GM11168 (cell line): ENCODE results near the gene STRN3.
"Not testable (repeated sequence)": the region's sequence is repeated elsewhere in the genome, so short reads cannot be mapped to it uniquely, and the experiment has no call there.

Experiments used
- in situ Hi-C: fragments of 300-500 bp; cut with MboI; formaldehyde crosslinking; loops from one replicate; pipeline ENCODE4 v1.12.0; 2022; ENCODE audit warnings: low sequenced_read_pairs; ENCODE audit not compliant: unreplicated experiment

The STRN3 gene, protein sequence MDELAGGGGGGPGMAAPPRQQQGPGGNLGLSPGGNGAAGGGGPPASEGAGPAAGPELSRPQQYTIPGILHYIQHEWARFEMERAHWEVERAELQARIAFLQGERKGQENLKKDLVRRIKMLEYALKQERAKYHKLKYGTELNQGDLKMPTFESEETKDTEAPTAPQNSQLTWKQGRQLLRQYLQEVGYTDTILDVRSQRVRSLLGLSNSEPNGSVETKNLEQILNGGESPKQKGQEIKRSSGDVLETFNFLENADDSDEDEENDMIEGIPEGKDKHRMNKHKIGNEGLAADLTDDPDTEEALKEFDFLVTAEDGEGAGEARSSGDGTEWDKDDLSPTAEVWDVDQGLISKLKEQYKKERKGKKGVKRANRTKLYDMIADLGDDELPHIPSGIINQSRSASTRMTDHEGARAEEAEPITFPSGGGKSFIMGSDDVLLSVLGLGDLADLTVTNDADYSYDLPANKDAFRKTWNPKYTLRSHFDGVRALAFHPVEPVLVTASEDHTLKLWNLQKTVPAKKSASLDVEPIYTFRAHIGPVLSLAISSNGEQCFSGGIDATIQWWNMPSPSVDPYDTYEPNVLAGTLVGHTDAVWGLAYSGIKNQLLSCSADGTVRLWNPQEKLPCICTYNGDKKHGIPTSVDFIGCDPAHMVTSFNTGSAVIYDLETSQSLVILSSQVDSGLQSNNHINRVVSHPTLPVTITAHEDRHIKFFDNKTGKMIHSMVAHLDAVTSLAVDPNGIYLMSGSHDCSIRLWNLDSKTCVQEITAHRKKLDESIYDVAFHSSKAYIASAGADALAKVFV

DNA sequence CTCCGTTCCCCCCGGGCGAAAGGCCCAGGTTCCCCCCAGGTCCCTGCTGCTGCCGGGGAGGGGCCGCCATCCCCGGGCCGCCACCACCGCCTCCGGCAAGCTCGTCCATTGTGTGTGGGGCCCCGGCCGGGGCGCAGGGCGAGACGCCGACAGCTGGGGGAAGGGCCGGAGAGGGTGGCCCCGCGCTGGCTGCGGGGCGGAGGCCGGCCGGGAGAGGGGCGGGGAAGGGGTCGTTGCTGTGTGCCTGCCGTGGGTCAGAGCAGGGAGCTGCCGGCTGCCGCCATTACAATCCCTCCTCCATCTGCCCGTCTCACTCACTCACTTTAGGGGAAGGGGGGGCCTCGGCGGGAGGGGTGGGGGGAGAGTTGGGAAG lies at the start of gene STRN3:
STRN3 (minus strand) TSS at position 303 of the 373 bp plus-strand sequence; CDS start at position 109, 194 bp downstream.
- in situ Hi-C loops: no loop called here

DNA sequence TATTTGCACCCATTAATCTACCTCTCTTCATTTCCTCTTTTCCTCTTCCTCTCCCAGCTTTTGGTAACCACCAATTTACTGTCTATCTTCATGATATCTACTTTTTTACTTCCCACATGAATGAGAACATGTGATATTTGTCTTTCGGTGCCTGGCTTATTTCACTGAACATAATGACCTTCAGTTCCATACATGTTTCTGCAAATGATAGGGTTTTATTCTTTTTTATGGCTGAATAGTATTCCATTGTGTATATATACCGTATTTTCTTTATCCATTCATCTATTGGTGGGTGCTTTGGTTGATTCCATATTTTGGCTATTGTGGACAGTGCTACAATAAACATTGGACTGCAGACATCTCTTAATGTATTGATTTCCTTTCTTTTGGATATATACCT lies 49.0 kb upstream of the STRN3 start:
- in situ Hi-C loops: no loop called here

DNA sequence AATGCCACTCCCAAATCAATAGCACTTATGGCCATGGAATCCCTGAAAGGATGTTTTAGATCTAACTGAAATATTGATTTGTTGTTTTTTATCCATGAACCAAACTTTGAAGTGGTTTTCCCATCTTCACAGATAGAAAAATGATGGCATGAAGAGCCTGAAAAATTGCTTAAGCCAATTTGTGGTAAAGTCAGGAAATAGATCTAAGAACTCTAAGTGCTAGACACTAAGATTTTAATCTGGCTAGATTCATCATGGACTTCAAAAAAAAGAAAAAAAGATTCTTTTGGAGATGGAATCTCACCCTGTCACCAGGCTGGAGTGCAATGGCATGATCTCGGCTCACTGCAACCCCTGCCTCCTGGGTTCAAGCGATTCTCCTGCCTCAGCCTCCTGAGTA lies 45.0 kb upstream of the STRN3 start:
- in situ Hi-C loops: no loop called here

DNA sequence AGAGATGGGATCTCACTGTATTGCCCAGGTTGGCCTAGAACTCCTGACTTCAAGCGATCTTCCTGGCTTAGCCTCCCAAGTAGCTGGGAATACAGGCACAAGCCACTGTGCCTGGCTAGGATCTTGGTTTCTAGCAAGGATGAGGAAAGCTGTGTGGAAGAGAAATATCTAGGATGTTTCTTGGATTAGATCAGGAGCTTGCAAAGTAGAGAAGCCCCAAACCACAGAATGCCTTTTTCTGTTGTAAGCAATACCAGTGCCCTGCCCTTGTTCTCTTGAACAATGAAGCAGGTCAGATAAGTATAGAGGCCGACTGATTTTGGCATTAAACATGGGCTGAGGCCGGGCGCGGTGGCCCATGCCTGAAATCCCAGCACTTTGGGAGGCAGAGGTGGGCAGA lies 44.3 kb upstream of the STRN3 start:
- in situ Hi-C loops: no loop called here

DNA sequence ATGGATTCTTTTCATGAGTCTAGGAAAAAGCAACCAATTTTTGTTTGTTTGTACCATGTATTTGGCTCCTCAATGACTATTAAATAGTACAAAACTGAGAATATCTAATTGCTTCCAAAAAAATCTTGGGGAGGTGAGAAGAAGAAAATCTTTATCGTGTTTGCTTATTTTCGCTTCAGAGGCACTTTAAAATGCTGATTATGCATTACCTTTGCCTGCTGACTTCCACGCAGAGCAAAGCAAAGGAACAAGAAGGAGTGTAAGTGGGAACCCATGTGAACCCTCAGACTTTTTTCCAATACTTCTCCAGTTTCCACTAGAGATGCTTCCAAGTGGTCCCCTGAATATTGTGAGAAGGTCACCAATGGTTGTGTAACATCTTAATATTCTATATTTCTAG lies 43.2 kb upstream of the STRN3 start:
- in situ Hi-C loops: no loop called here

DNA sequence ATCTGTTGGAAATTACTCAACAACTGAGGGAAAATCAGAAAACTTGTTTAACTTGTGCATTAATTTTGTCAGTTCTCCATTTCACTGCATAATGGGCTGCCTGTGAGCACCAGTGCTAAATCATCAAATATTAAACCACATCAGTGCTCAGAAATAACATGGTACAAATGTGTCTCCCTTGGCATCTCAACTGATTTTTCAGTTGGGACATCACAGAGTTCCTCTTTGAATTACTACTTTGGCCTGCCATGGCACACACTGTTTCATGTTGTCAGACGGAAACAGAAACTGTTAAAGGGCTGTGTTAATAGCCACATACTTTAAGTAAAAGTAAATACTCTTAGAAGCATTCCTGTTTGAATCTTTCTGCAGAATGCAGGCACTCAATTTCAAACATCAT lies 42.1 kb upstream of the STRN3 start:
- in situ Hi-C loops: no loop called here

DNA sequence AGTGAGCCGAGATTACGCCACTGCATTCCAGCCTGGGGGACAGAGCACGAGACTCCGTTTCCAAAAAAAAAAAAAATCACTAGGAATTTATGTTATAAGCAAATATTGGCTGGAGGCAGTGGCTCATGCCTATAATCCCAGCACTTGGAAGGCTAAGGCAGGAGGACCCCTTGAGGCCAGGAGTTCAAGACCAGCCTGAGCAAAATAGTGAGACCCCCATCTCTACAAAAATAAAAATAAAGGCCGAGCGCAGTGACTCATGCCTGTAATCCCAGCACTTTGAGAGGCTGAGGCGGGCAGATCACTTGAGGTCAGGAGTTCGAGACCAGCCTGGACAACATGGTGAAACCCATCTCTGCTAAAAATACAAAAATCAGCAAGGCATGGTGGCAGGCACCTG lies 36.7 kb upstream of the STRN3 start:
- in situ Hi-C loops: not testable (repeated sequence)

DNA sequence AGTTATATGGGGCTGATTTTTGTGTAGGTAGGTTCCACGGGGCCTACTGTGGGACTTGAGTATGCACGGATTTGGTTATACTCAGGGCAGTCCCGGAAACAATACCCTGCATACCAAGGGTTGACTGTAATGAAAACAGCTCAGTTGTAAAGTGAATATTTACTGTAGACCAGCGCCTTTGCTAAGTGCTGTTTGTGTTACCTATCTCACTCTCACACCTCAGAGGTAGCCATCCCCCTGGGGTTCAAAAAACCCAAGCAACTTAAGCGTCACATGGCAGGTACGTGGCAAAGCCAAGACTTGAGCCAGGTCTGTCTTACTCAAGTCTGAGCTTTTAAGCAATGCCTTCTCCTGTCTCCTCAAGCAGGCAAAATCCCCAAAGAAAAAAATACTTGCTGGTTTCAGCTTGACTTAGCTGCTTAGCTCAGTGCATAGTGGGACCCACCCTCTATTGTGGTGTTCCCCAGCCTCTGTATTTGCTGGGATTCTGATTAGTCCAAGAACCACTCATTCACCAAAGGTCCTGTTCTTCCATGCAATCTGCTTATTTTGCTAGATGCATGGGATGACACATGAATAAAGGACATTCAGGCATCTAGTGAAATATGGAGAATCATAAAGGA lies 34.2 kb upstream of the STRN3 start:
- in situ Hi-C loops: no loop called here

DNA sequence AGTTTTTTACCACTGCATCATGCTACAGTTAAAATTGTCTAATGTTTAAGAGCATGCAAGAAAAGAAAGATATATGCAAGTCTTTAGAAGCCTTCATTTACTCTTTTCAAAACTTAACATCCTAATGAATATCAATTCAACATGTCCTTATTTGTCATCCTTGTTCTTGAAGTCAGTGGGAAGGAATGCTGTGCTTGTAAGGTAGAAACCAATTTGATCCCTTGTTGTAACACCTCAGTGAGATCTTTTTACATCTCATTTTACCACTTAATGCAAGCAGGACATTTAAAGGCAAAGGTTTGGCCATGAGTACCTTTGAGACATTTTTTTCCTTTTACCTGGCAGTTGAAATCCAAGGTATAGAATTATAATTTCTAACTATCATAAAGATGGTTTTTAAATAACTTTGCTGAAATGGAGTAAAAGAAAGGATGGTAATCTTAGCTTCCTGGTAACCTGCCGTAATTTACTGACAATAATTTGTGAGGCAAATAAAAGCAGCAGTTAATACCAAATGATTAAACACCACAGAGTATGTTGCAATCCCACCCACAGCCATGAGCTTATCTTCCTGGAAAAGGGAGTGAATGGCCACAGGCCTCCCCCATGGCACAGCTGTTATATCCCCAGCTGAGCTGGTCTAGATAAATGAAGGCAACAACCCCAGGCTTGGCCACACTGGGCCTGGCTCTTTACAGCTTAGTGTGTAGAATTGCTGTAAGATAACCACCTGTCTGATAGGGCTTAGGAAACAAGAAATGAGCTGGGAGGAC lies 33.2 kb upstream of the STRN3 start:
- in situ Hi-C loops: no loop called here

DNA sequence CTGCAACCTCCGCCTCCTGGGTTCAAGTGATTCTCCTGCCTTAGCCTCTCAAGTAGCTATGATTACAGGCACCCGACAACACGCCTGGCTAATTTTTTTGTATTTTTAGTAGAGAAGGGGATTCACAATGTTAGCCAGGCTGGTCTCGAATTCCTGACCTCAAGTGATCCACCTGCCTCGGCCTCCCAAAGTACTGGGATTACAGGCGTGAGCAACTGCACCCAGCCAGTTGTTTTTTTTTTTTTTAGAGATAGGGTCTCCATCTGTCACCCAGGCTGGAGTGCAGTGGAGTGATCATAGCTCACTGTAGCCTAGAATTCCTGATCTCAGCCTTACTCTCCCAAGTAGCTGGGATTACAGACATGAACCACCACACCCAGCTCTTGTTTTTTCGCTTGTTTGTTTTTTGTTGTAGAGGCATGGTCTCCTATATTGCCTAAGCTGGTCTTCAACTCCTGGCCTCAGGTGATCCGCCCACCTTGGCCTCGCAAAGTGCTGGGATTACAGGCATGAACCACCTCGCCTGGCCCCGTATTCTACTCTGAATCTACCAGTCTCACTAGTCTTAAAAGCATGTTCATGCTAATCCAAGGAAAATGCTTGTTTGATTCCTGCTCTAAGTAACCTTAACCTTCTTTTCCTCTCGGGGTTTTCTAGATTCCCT lies 31.7 kb upstream of the STRN3 start:
- in situ Hi-C loops: no loop called here

DNA sequence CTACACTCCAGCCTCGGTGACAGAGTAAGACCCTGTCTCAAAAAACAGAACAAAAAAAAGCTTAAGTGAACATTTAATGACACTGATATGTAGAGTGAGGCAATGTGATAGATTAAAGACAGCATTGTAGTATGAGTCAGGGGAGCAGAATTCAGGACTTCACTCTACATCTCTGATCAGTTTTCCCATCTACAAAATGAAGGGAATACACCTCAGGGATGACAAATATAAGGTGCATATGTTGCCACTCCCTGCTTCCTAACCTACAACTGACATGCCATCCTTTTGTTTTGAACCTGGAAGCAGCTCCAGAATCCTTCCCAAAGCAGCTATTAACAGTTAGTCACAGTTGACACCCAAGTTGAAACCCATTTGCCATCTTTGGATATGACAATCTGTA lies 30.9 kb upstream of the STRN3 start:
- in situ Hi-C loops: no loop called here

DNA sequence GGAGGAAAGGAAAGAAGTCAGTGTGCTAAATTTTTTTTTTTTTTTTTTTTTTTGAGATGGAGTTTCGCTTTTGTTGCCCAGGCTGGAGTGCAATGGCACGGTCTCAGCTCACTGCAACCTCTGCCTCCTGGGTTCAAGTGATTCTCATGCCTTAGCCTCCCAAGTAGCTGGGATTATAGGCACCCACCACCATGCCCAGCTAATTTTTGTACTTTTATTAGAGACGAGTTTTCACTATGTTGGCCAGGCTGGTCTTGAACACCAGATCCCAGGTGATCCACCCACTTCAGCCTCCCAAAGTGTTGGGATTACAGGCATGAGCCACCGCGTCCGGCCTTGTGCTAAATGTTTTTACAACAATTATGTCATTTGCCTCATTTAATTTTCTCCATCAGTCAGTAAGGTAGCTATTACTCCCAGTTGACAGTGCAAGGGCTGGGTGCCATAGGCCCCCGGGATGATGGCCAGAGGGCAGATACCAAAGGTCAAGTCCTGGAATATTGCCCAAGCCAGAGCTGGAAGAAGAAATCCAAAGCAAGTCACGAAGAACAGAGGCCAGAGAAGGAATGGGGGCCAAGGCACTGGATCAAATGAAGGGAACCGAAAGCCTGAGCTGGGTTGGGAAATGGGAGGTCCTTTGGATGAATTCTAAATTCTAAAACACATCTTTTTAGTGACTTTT lies 26.9 kb upstream of the STRN3 start:
- in situ Hi-C loops: not testable (repeated sequence)

DNA sequence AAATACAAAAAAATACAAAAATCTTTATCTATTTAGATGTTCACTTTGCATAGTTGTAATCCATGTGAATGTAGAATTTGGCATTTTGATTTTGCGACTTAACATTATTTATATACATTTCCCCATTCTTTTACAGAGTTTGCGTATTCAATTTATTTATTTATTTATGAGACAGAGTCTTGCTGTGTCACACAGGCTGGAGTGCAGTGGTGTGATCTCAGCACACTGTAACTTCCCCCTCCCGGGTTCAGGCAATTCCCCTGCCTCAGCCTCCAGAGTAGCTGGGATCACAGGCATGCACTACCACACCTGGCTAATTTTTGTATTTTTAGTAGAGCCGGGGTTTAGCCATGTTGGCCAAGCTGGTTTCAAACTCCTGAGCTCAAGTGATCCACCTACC lies 25.3 kb upstream of the STRN3 start:
- in situ Hi-C loops: no loop called here

DNA sequence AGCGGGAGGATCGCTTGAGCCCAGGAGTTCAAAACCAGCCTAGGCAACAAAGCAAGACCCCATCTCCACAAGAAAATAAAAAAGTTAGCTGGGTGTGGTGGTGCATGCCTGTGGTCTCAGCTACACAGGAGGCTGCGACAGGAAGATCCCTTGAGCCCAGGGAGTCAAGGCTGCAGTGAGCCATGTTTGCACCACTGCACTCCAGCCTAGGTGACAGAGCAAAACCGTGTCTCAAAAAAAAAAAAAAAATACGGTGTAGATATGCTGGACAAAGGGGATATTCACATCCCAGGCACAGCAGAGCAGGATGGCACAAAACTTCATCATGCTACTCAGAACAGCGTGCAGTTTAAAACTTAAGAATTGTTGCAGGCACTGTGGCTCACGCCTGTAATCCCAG lies 24.8 kb upstream of the STRN3 start:
- in situ Hi-C loops: no loop called here

DNA sequence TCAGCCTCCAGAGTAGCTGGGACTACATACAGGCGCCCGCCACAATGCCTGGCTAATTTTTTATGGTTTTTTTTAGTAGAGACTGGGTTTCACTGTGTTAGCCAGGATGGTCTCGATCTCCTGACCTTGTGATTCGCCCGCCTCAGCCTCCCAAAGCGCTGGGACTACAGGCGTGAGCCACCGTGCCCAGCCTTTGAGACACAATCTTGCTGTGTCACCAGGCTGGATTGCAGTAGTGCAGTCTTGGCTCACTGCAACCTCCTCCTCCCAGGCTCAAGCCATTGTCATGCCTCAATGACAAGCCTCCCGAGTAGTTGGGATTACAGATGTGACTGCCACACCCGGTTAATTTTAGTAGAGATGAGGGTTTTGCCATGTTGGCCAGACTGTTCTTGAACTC lies 21.3 kb upstream of the STRN3 start:
- in situ Hi-C loops: no loop called here

DNA sequence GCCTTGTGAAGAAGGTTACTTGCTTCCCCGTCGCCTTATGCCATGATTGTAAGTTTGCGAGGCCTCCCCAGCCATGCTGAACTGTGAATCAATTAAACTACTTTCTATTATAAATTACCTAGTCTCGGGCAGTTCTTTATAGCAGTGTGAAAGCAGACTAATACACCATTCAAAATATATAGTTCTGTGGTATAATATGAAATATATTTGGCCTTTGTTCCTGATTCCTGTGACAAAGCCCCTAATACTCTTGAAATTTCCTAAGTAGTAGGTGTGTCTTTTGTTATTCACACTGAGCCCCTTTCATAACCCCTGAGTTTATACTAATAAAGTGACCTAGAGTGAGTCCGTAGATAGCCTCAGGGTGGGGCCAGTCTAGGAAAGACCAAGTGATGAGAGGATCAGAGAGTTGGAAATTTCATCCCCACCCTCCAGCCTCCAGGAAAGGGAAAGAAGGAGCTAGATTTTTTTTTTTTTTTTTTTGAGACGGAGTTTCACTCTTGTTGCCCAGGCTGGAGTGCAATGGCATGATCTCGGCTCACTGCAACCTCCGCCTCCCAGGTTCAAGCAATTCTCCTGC lies 19.4 kb upstream of the STRN3 start:
- in situ Hi-C loops: no loop called here

DNA sequence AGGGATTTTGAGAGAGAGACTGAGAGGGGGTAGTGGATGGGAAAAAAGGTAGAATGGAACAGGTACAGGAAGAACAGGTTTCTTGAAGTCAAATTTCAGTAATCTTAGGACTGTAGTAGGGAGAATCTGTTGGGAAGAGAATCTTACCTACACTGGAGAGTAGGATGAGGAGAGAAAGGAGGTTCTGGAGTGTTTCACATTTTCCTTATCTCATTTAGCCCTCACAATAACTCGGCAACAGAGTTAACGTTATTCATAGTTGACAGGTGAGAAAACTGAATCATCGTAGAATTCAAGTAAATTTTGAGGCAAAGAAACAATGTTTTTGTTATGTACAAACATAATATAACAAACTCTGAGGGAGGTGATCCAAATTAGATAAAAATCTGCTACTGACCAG lies 17.2 kb upstream of the STRN3 start:
- in situ Hi-C loops: no loop called here

DNA sequence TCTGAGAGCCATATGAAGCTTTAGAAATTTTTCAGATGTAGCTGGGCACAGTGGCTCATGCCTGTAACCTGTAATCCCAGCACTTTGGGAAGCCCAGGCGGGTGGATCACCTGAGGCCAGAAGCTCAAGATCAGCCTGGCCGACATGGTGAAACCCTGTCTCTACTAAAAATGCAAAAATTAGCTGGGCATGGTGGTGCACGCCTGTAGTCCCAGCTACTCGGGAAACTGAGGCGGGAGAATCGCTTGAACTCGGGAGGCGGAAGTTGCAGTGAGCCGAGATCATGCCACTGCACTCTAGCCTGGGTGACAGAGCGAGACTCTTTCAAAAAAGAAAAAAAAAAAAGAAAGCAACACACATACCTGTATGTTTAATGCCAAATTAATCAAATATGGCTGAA lies 16.7 kb upstream of the STRN3 start:
- in situ Hi-C loops: not testable (repeated sequence)

DNA sequence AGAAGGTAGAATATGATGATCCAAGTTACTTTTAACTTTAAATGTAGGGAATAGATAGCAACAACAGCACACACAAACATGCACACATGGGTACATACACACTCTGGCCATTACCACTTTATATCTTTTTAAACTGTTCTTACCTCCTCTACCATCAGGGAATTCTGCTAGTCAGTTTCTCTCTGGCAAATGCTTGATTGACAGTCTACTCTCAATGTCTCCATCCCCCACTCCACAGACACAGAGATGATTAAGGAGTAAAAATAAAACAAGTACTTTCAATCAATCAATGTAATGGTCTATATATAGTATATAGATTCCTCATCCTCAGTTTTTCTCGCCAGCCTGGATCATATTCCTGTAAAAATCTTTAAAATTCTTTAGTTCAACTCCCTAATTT lies 16.1 kb upstream of the STRN3 start:
- in situ Hi-C loops: no loop called here
